GM12873 (cell line): ENCODE data around the gene SC5D.

Experiments
- TF ChIP-seq, protein P1 (sequence below): IDR thresholded peaks from 2 replicates; pipeline ENCODE4 v1.5.1; 2012; ENCODE audit warnings: low read depth, mild to moderate bottlenecking, moderate library complexity, low read length, control low read depth; ENCODE audit not compliant: insufficient read depth; ENCODE audit errors: missing control alignments

Gene SC5D

DNA sequence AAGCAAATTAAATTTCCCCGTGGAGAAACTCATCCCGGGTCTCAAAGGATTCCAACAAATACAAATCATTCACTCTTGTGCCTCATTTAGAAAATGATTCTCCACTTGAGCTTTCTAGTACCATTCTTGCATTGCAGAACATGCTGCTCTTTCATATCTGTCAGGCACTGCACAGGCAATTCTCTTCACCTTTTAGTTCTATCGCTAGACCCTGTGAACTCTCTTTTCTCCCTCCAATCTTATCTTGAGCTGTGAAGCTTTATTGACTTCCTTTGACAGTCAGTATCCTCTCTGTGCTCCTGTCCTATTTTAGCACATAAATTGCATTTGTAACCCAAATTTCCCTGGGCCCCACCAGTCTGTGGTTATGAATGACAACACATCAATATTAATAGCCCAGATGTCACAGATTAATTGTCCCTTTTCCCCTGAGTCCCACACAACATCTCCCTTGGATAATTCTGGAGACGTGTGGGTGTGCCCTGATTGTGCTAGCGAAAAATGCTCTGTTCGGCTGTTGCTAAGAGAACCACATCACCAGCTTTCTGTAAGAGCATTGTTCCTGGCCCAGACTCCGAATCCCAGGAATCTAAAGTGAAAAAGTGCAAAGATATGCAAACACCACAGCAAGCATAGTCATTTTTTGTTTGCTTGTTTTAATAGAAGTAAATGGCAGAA is 22.4 kb upstream of the SC5D start:
- TF ChIP-seq, protein P1, sequence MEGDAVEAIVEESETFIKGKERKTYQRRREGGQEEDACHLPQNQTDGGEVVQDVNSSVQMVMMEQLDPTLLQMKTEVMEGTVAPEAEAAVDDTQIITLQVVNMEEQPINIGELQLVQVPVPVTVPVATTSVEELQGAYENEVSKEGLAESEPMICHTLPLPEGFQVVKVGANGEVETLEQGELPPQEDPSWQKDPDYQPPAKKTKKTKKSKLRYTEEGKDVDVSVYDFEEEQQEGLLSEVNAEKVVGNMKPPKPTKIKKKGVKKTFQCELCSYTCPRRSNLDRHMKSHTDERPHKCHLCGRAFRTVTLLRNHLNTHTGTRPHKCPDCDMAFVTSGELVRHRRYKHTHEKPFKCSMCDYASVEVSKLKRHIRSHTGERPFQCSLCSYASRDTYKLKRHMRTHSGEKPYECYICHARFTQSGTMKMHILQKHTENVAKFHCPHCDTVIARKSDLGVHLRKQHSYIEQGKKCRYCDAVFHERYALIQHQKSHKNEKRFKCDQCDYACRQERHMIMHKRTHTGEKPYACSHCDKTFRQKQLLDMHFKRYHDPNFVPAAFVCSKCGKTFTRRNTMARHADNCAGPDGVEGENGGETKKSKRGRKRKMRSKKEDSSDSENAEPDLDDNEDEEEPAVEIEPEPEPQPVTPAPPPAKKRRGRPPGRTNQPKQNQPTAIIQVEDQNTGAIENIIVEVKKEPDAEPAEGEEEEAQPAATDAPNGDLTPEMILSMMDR = no peak

DNA sequence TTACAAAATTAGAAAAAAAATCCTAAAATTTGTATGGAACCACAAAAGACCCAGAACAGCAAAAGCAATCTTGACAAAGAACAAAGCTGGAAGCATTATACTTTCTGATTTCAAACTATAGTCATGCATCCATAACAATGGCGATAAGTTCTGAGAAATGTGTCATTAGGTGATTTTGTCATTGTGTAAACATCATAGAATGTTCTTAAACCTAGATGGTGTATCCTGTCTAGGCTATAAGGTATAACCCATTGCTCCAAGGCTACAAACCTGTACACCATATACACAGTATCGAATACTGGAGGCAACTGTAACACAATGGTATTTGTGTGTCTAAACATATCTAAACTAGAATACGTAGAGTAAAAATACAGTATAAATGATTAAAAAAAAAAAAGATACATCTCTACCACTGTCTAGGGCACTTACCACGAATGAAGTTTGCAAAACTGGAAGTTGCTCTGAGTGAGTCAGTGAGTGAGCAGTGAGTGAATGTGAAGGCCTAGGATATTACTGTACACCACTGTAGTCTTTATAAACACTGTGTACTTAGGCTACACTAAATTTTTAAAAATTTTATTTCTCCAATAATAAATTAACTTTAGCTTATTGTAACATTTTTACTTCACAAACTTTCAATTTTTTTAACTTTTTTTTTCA is 18.1 kb upstream of the SC5D start:
- TF ChIP-seq, protein P1 = no peak

GRCh38 chr11:121281698-121282097 is 10.9 kb upstream of the SC5D start:
- TF ChIP-seq, protein P1 = no peak

DNA sequence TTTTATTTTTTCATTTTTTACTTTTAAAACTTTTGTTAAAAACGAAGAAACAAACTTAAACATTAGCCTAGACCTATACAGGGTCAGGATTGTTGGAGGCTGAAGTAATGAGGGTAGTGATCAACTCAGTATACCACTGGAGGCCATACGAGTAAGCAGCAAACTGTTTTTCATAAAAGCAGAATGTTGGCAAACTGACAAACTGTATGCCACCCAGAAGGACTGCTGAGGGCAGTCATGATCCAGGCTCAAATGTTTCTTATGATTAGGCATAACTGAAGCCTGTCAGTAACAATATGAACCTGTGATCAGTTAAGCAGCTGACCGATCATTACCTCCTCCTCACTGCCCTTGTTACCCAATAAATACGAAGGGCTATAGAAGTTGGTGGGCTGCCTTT is 10.2 kb upstream of the SC5D start:
- TF ChIP-seq, protein P1 = no peak

- TF ChIP-seq, protein P1 = no peak
These were observed 9.6 kb upstream of the SC5D start for GRCh38 chr11:121282886-121283502.

DNA sequence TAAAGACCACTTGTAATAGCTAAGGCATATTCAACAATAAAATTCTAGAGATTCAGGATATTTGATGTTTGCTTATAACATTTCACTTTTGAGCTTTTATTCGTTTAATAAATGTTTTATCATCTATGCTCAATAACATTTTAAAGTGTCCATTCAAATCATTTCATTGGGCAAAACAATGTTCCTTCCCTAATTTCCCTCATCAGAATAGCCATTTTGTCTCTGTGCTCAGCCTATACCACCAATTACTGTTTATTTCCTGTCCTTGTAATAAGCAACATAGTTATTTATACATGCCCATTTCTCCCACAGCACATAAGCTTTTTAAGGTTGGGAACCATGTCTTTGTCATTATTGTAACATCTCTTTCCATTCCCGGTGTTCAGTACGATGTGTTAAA is 1.3 kb upstream of the SC5D start:
- TF ChIP-seq, protein P1 = no peak

DNA sequence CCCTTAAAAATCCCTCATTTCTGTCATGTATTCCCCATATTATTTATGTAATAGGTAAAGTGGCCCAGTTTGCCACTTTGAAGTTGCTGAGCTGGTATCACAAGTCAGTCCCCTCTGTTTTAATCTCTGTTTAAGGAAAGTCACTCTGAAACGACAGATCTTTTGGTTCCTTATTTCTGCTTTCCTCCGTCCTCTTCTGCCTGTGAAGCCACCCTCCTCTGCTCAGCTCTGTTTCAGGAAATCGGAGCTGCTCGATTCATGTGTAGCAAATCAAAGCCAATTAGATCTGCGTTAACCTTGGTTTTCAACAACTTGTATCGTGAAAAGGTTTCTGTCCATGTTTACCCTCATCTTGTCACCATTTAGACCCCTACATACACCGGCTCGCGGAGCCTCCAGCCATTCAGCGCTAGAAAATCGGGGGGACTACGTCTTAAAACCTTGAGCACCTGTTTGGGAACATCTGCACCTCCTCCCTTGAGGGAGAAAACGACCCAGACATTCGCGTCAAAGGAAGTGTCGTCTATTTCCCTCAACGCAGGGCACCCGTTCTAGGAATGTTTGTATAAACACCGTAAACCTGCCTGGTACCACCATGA is 576 bp upstream of the SC5D start:
- TF ChIP-seq, protein P1 = no peak
